IMR-90 (cell line): Measurements from ENCODE around the gene MAGED2. TPM values are rescaled to one million over a fixed set of nuclear protein-coding genes. Genes with fewer than 3 reads are reported as not detected.

Source experiments
- ATAC-seq: fragments of 200-7000 bp; cut with Tn5 transposase; 2 replicates; pipeline ENCODE4 v1.9.1; 2020; ENCODE audit warnings: low read depth, mild to moderate bottlenecking, moderate library complexity
- BruUV-seq: library from RNA; stranded (reverse); fragments of 400-500 nt; replicated peaks from 2 replicates; lab custom pipeline; 2021; lab: Mats Ljungman, UMichigan
- CTCF ChIA-PET: fragments of 300-600 bp; formaldehyde crosslinking; extraction: SDS; loops from one replicate; lab custom pipeline; 2021; ENCODE audit warnings: antibody characterized with exemption; lab: Yijun Ruan, JAX
- POLR2A ChIA-PET: fragments of 300-600 bp; sonication (Branson Sonifier 250); formaldehyde crosslinking; loops from one replicate; lab custom pipeline; 2022; ENCODE audit warnings: antibody characterized with exemption; ENCODE audit not compliant: unreplicated experiment; lab: Charles Lee
- DNase-seq: peaks from one replicate; pipeline ENCODE4 v3.0.0; 2013
- H2AFZ ChIP-seq: replicated peaks from 2 replicates; pipeline ENCODE3; 2013; ENCODE audit warnings: low read length, mild to moderate bottlenecking; ENCODE audit not compliant: poor library complexity
- H2AK5ac ChIP-seq: 2 replicates; pipeline ENCODE4 v1.6.1; 2013; ENCODE audit warnings: low read depth, low read length, inconsistent platforms
- H2AK9ac ChIP-seq: replicated peaks from 2 replicates; pipeline ENCODE3; 2013; ENCODE audit warnings: mild to moderate bottlenecking, low read depth, low read length, moderate library complexity; ENCODE audit not compliant: poor library complexity
- H2BK120ac ChIP-seq: 2 replicates; pipeline ENCODE4 v1.6.1; 2013; ENCODE audit warnings: low read depth, low read length, inconsistent platforms
- H2BK15ac ChIP-seq: 3 replicates; pipeline ENCODE4 v1.6.1; 2013; ENCODE audit warnings: low read depth, low read length, inconsistent platforms
- H2BK20ac ChIP-seq: 2 replicates; pipeline ENCODE4 v1.6.1; 2013; ENCODE audit warnings: low read depth, mild to moderate bottlenecking, inconsistent platforms, low read length, moderate library complexity
- H2BK5ac ChIP-seq: 2 replicates; pipeline ENCODE4 v1.6.1; 2013; ENCODE audit warnings: mild to moderate bottlenecking, low read depth, low read length, inconsistent platforms; ENCODE audit not compliant: poor library complexity, severe bottlenecking
- H3K14ac ChIP-seq: replicated peaks from 2 replicates; pipeline ENCODE4 v1.6.1; 2013; ENCODE audit warnings: low read depth, low read length, inconsistent platforms
- H3K18ac ChIP-seq: 2 replicates; pipeline ENCODE4 v1.6.1; 2013; ENCODE audit warnings: low read depth, low read length, control low read depth
- H3K23ac ChIP-seq: 2 replicates; pipeline ENCODE4 v1.6.1; 2013; ENCODE audit warnings: low read depth, low read length, inconsistent platforms
- H3K27ac ChIP-seq: 2 replicates; pipeline ENCODE4 v1.5.1; 2013; ENCODE audit warnings: mild to moderate bottlenecking, control low read depth, low read length; ENCODE audit not compliant: insufficient read depth
- H3K27me3 ChIP-seq: 2 replicates; pipeline ENCODE4 v1.6.1; 2013; ENCODE audit warnings: low read length; ENCODE audit not compliant: control insufficient read depth, insufficient read depth
- H3K36me3 ChIP-seq: 2 replicates; pipeline ENCODE4 v1.6.1; 2013; ENCODE audit warnings: low read length, mixed read lengths; ENCODE audit not compliant: control insufficient read depth, insufficient read depth
- H3K4ac ChIP-seq: 2 replicates; pipeline ENCODE4 v1.6.1; 2013; ENCODE audit warnings: low read depth, low read length, inconsistent platforms
- H3K4me1 ChIP-seq: 2 replicates; pipeline ENCODE4 v1.6.1; 2013; ENCODE audit warnings: low read length, mixed read lengths; ENCODE audit not compliant: control insufficient read depth, insufficient read depth
- H3K4me2 ChIP-seq: 2 replicates; pipeline ENCODE4 v1.6.1; 2013; ENCODE audit warnings: low read depth, mild to moderate bottlenecking, control low read depth, low read length, moderate library complexity
- H3K4me3 ChIP-seq: 2 replicates; pipeline ENCODE4 v1.5.1; 2013; ENCODE audit warnings: low read depth, mild to moderate bottlenecking, control low read depth, low read length, moderate library complexity; ENCODE audit not compliant: insufficient read depth
- H3K56ac ChIP-seq: 2 replicates; pipeline ENCODE4 v1.6.1; 2013; ENCODE audit warnings: low read length, inconsistent platforms; ENCODE audit not compliant: insufficient read depth; ENCODE audit errors: extremely low read depth
- H3K79me1 ChIP-seq, 2 experiments: 2 replicates each; pipeline ENCODE4 v1.6.1; 2013; ENCODE audit warnings: low read length in 2 of 2, inconsistent platforms in 1 of 2, low read depth in 1 of 2
- H3K9ac ChIP-seq: 2 replicates; pipeline ENCODE4 v1.6.1; 2013; ENCODE audit warnings: low read depth, low read length, control low read depth
- H3K9me1 ChIP-seq: 2 replicates; pipeline ENCODE4 v1.6.1; 2013; ENCODE audit warnings: low read length, inconsistent platforms; ENCODE audit not compliant: insufficient read depth
- H3K9me3 ChIP-seq: 2 replicates; pipeline ENCODE4 v1.6.1; 2013; ENCODE audit warnings: low read length; ENCODE audit not compliant: control insufficient read depth, insufficient read depth
- H4K20me1 ChIP-seq: 2 replicates; pipeline ENCODE4 v1.6.1; 2013; ENCODE audit warnings: low read length, inconsistent platforms; ENCODE audit not compliant: insufficient read depth
- H4K5ac ChIP-seq: 2 replicates; pipeline ENCODE4 v1.6.1; 2013; ENCODE audit warnings: mild to moderate bottlenecking, low read depth, low read length, control low read depth
- H4K8ac ChIP-seq, 2 experiments: 2 replicates each; pipeline ENCODE4 v1.6.1; 2013; ENCODE audit warnings: low read depth in 2 of 2, low read length in 2 of 2, control low read depth in 1 of 2, inconsistent platforms in 1 of 2
- H4K91ac ChIP-seq: 2 replicates; pipeline ENCODE4 v1.6.1; 2013; ENCODE audit warnings: low read depth, low read length, inconsistent platforms; ENCODE audit not compliant: insufficient read depth
- BHLHE40 ChIP-seq: fragments of 150-350 bp; IDR thresholded peaks from 2 replicates; pipeline ENCODE4 v1.6.1; 2016; ENCODE audit warnings: mild to moderate bottlenecking, low read depth, low read length
- CEBPB ChIP-seq: IDR thresholded peaks from 2 replicates; pipeline ENCODE4 v1.6.1; 2012; ENCODE audit warnings: low read depth, low read length, improper control_type of control experiment
- CTCF ChIP-seq: conservative IDR thresholded peaks from 2 replicates; pipeline ENCODE4 v1.5.1; 2012; ENCODE audit warnings: mild to moderate bottlenecking, low read depth, low read length, improper control_type of control experiment
- ELK1 ChIP-seq: fragments of 150-350 bp; IDR thresholded peaks from 2 replicates; pipeline ENCODE4 v1.6.1; 2016; ENCODE audit warnings: low read depth, mild to moderate bottlenecking, low read length, moderate library complexity, borderline replicate concordance
- RCOR1 ChIP-seq: IDR thresholded peaks from 2 replicates; pipeline ENCODE4 v1.6.1; 2012; ENCODE audit warnings: mild to moderate bottlenecking, low read length, improper control_type of control experiment; ENCODE audit not compliant: insufficient replicate concordance
- WGBS, 2 experiments: methylation state at CpG; one replicate each; pipeline versions ENCODE4 v1.1.5 to v1.1.7; 2013; ENCODE audit warnings: missing lambda C conversion rate in 2 of 2; ENCODE audit not compliant: insufficient read length in 1 of 2; ENCODE audit errors: extremely low coverage in 2 of 2; 5-methylcytosine and 5-hydroxymethylcytosine counted together
- dilution Hi-C: fragments of 300-500 bp; cut with HindIII; formaldehyde crosslinking; loops from one replicate; pipeline ENCODE4 v1.14.3; 2018; ENCODE audit warnings: low sequenced_read_pairs; ENCODE audit not compliant: unreplicated experiment
- in situ Hi-C: fragments of 300-500 bp; cut with MboI; formaldehyde crosslinking; loops from 3 replicates; pipeline ENCODE4 v1.14.3; 2019; ENCODE audit warnings: low sequenced_read_pairs, inconsistent platforms, mixed read lengths
- intact Hi-C: fragments of 100-400 bp; cut with micrococcal nuclease; formaldehyde crosslinking; loops from 2 replicates; pipeline ENCODE4 v1.10.0; 2022
- polyA plus RNA-seq, 3 experiments: library from polyadenylated mRNA; depleted of rRNA; stranded (reverse); fragments of >200 nt; gene quantifications; 2 replicates each; pipeline ENCODE4 v1.2.3, GENCODE V29; 2012; ENCODE audit warnings: low replicate concordance in 1 of 3
- total RNA-seq: library from RNA; depleted of rRNA; stranded (reverse); fragments of >200 nt; gene quantifications from 2 replicates; pipeline ENCODE4 v1.2.3, GENCODE V29; 2012

Gene MAGED2
- total and polyA plus RNA-seq, 2 of the 4 experiments (the other 2 are of a cell fraction): 301 to 341 TPM

- Histone ChIP-seq H3K79me1 (no peaks in the 10 kb centered on the region), H2BK120ac (no peak overlapping the region), H4K5ac (no peak overlapping the region), H3K36me3 (no peaks in the 10 kb centered on the region), H3K18ac (no peak overlapping the region), H4K8ac (no peak overlapping the region), H3K9ac (no peak overlapping the region), H2BK15ac (no peak overlapping the region), H3K14ac (no peak overlapping the region), H3K9me3 (no peaks in the 10 kb centered on the region), H2BK5ac (no peak overlapping the region), H2BK20ac (no peak overlapping the region), H3K4me3 (no peak overlapping the region), H3K23ac (no peak overlapping the region), H2AFZ (no peak overlapping the region), H3K27ac (no peak overlapping the region), H3K4me2 (no peak overlapping the region), H4K91ac (no peak overlapping the region), H3K4me1 (no peaks in the 10 kb centered on the region), H2AK9ac (no peak overlapping the region), H2AK5ac (no peak overlapping the region), H3K4ac (no peak overlapping the region), H3K56ac (no peak overlapping the region), H3K27me3 (no peaks in the 10 kb centered on the region; the same call in 1 of the 2 replicates), H3K9me1 (no peaks in the 10 kb centered on the region), H4K20me1 (no peaks in the 10 kb centered on the region)
- BruUV-seq: no TSS peak
- TF ChIP-seq CEBPB (no peak), CTCF (no peak), RCOR1 (no peak), ELK1 (no peak), BHLHE40 (no peak)
- 33% methylated on average over 1 of the region's 6 CpGs; no CpG with 5 or more reads in 1 of the 2 experiments for WGBS, 2 experiments
- in situ Hi-C loops: no loop called here
- CTCF ChIA-PET: no interaction called here
- dilution Hi-C loops: no loop called here
- POLR2A ChIA-PET: no interaction called here
- DNase-seq: no peak
- ATAC-seq: no peak
- intact Hi-C loops: no loop called here
Observed at GRCh38 chrX:54776061-54776460, 31.5 kb upstream of the MAGED2 start.
